HepG2 (cell line): Measurements from ENCODE around the gene ANKLE1. TPM values are rescaled to one million over a fixed set of nuclear protein-coding genes. Genes with fewer than 3 reads are reported as not detected.

Experiments used
- ATF7-NPFF ChIP-seq: sonication (generic); formaldehyde crosslinking; IDR thresholded peaks from 2 replicates; pipeline ENCODE4 v1.8.1; 2023; ENCODE audit warnings: mild to moderate bottlenecking, low read depth, missing genetic modification reagents, moderate library complexity
- BRCA1 ChIP-seq: sonication (generic); formaldehyde crosslinking; IDR thresholded peaks from 2 replicates; pipeline ENCODE4 v1.4.0; 2020; ENCODE audit warnings: missing genetic modification reagents
- CBX2 ChIP-seq, 2 experiments: fragments of 200-600 bp in 1 of 2; sonication (generic); formaldehyde crosslinking in 1 of 2; IDR thresholded peaks; 2 replicates each; pipeline versions ENCODE4 v1.7.0 to v1.8.1; 2018 to 2022; ENCODE audit warnings: low read depth in 2 of 2, low read length in 1 of 2, mild to moderate bottlenecking in 1 of 2, missing genetic modification reagents in 1 of 2
- CTCF ChIP-seq: sonication (generic); formaldehyde crosslinking; IDR thresholded peaks from 2 replicates; pipeline ENCODE4 v1.5.0; 2020; ENCODE audit warnings: mild to moderate bottlenecking, missing genetic modification reagents, moderate library complexity
- DR1 ChIP-seq: sonication (generic); formaldehyde crosslinking; IDR thresholded peaks from 2 replicates; pipeline ENCODE4 v1.8.0; 2021; ENCODE audit warnings: mild to moderate bottlenecking, missing genetic modification reagents, inconsistent platforms
- ESRRA ChIP-seq: sonication (generic); formaldehyde crosslinking; IDR thresholded peaks from 2 replicates; pipeline ENCODE4 v1.5.1; 2020; ENCODE audit warnings: mild to moderate bottlenecking, low read depth, missing genetic modification reagents
- GATAD1 ChIP-seq: IDR thresholded peaks from 2 replicates; pipeline ENCODE4 v1.6.1; 2016; ENCODE audit warnings: missing genetic modification reagents, missing compliant biosample characterization
- GTF3A ChIP-seq: sonication (generic); formaldehyde crosslinking; conservative IDR thresholded peaks from 2 replicates; pipeline ENCODE4 v1.4.0; 2020; ENCODE audit warnings: mild to moderate bottlenecking, missing genetic modification reagents
- GZF1 ChIP-seq: sonication (generic); formaldehyde crosslinking; IDR thresholded peaks from 2 replicates; pipeline ENCODE4 v1.5.1; 2020; ENCODE audit warnings: mild to moderate bottlenecking, missing genetic modification reagents
- HOXA7 ChIP-seq: sonication (generic); formaldehyde crosslinking; IDR thresholded peaks from 2 replicates; pipeline ENCODE4 v1.8.1; 2022; ENCODE audit warnings: mild to moderate bottlenecking, missing genetic modification reagents, moderate library complexity
- MAZ ChIP-seq, 2 experiments: sonication (generic) in 1 of 2; formaldehyde crosslinking in 1 of 2; IDR thresholded peaks; 2 replicates each; pipeline versions ENCODE4 v1.5.0 to v1.6.1; 2012 to 2020; ENCODE audit warnings: low read depth in 2 of 2, mild to moderate bottlenecking in 2 of 2, borderline replicate concordance in 1 of 2, improper control_type of control experiment in 1 of 2, low read length in 1 of 2, missing genetic modification reagents in 1 of 2, moderate library complexity in 1 of 2
- PAX8 ChIP-seq: sonication (generic); formaldehyde crosslinking; IDR thresholded peaks from 2 replicates; pipeline ENCODE4 v1.8.0; 2022; ENCODE audit warnings: mild to moderate bottlenecking, missing genetic modification reagents, borderline replicate concordance
- TAF1 ChIP-seq: sonication (generic); formaldehyde crosslinking; IDR thresholded peaks from 2 replicates; pipeline ENCODE4 v1.4.0; 2020; ENCODE audit warnings: missing genetic modification reagents
- TBL1XR1 ChIP-seq: fragments of 150-350 bp; IDR thresholded peaks from 2 replicates; pipeline ENCODE4 v1.6.1; 2014; ENCODE audit warnings: borderline replicate concordance, low read length; ENCODE audit not compliant: partially characterized antibody
- ZBTB7A ChIP-seq: sonication (generic); formaldehyde crosslinking; IDR thresholded peaks from 2 replicates; pipeline ENCODE4 v1.8.0; 2022; ENCODE audit warnings: mild to moderate bottlenecking, missing genetic modification reagents
- ZFX ChIP-seq: sonication (generic); formaldehyde crosslinking; IDR thresholded peaks from 2 replicates; pipeline ENCODE4 v1.4.0; 2020; ENCODE audit warnings: mild to moderate bottlenecking, low read depth, missing genetic modification reagents, moderate library complexity
- ZNF841 ChIP-seq: sonication (generic); formaldehyde crosslinking; IDR thresholded peaks from 2 replicates; pipeline ENCODE4 v1.8.1; 2023; ENCODE audit warnings: missing genetic modification reagents, borderline replicate concordance
- polyA plus RNA-seq, 8 experiments: library from polyadenylated mRNA; depleted of rRNA in 3 of 8; stranded (reverse) in 7 of 8; unstranded in 1 of 8; fragments of >200 nt; fragmentation: Illumina TruSeq in 4 of 8; extraction: Trizol in 4 of 8; gene quantifications; 2 replicates each; pipeline versions ENCODE4 v1.2.1 to v1.2.3, GENCODE V29; 2011 to 2016; ENCODE audit warnings: low read depth in 4 of 8, missing spikeins in 1 of 8, mixed read lengths in 1 of 8; ENCODE audit not compliant: insufficient read depth in 1 of 8
- total RNA-seq, 5 experiments: library from RNA; depleted of rRNA; stranded (reverse); fragments of >200 nt; fragmentation: Illumina TruSeq; extraction: Trizol; gene quantifications; 2 replicates each; pipeline ENCODE4 v1.2.3, GENCODE V29; 2016; ENCODE audit warnings: low read depth in 1 of 5
- TF ChIP-seq, protein P1 (sequence below): sonication (generic); formaldehyde crosslinking; IDR thresholded peaks from 2 replicates; pipeline ENCODE4 v1.4.0; 2020; ENCODE audit warnings: missing genetic modification reagents
- TF ChIP-seq, protein P2 (sequence below): IDR thresholded peaks from 2 replicates; pipeline ENCODE4 v1.6.1; 2016; ENCODE audit warnings: low read depth, borderline replicate concordance

ANKLE1 gene
- total and polyA plus RNA-seq, 2 of the 13 experiments (the other 11 are each of a cell fraction or from before 2014, with no cell fraction given): 0.69 to 1.5 TPM

DNA sequence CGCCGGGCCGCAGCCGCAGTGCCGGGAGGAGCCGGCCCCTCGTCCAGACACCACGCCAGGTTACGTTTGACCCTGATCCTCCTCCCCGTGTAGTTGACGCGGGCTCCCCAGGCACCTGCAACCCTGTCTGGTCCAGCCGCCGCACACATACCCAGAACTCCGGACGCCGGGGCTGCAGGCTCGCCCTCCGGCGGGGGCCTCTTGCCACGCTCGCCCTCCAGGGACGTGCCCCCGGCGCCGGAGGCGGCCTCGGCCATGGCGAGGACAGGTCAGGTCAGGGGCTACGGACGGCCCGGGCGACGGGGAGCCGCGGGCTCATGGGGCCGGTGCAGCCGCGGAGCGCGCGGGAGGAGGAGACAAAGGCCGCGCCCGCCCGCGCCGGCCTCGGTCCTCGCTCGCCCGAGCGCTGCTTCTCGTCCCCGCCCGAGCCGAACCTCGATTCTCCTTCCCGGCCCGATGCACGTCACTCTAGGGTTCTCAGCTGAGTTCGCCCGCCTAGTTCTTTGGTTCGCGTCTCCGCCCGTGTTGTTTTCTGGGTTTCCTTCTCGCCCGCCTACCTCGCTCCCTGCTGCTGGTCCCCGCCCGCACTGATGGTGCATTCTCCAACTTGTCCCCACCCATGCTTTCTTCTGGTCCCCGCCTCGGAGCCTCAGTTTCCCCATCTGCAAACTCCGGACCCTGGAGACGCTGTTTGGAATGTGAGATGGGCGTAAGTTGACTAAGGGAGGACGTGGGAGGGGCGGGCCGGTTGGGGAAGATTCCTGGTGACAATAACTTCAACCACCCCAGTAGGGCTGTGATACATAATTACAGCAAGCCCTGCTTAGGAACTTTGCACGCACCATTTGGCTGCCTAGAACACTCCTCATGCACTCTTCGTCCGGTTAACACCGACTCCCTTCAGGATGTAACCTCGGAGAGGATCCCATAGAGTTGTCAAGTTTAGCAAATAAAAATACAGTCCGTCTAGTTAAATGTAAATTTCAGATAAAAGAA, 53.0 kb downstream of the ANKLE1 start, which contains the start of gene ANO8 (continued):
- TF ChIP-seq, protein P1, sequence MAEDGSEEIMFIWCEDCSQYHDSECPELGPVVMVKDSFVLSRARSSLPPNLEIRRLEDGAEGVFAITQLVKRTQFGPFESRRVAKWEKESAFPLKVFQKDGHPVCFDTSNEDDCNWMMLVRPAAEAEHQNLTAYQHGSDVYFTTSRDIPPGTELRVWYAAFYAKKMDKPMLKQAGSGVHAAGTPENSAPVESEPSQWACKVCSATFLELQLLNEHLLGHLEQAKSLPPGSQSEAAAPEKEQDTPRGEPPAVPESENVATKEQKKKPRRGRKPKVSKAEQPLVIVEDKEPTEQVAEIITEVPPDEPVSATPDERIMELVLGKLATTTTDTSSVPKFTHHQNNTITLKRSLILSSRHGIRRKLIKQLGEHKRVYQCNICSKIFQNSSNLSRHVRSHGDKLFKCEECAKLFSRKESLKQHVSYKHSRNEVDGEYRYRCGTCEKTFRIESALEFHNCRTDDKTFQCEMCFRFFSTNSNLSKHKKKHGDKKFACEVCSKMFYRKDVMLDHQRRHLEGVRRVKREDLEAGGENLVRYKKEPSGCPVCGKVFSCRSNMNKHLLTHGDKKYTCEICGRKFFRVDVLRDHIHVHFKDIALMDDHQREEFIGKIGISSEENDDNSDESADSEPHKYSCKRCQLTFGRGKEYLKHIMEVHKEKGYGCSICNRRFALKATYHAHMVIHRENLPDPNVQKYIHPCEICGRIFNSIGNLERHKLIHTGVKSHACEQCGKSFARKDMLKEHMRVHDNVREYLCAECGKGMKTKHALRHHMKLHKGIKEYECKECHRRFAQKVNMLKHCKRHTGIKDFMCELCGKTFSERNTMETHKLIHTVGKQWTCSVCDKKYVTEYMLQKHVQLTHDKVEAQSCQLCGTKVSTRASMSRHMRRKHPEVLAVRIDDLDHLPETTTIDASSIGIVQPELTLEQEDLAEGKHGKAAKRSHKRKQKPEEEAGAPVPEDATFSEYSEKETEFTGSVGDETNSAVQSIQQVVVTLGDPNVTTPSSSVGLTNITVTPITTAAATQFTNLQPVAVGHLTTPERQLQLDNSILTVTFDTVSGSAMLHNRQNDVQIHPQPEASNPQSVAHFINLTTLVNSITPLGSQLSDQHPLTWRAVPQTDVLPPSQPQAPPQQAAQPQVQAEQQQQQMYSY (CRISPR knock-in tag): 0 out of 2 replicates have a peak, but pooled peaks have one; percentile 26
- TF ChIP-seq, protein P2, sequence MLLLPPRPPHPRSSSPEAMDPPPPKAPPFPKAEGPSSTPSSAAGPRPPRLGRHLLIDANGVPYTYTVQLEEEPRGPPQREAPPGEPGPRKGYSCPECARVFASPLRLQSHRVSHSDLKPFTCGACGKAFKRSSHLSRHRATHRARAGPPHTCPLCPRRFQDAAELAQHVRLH (CRISPR knock-in tag): peak; percentile 42; the same call in 1 of the 2 replicates
- TF ChIP-seq TBL1XR1 (no peak), PAX8 (CRISPR knock-in tag) (no peak), ZBTB7A (peak; percentile 60; the same call in 1 of the 2 replicates), ATF7-NPFF (CRISPR knock-in tag) (peak; percentile 67; the same call in 1 of the 2 replicates), ZFX (CRISPR knock-in tag) (peak; percentile 93), GZF1 (no peak), CTCF (CRISPR knock-in tag) (0 out of 2 replicates have a peak, but pooled peaks have one; percentile 23), DR1 (no peak; the same call in 1 of the 2 replicates), HOXA7 (CRISPR knock-in tag) (no peak), MAZ (IDR thresholded peaks at IDR 0.05; ENCODE audit: borderline replicate concordance, low read depth, low read length) (peak; percentile 25; the same call in 1 of the 2 replicates), MAZ (CRISPR knock-in tag; IDR thresholded peaks at IDR 0.05; ENCODE audit: low read depth) (peak; percentile 83), GATAD1 (CRISPR knock-in tag) (peak; percentile 68), BRCA1 (CRISPR knock-in tag) (no peak), CBX2 (IDR thresholded peaks at IDR 0.05; ENCODE audit: low read depth, low read length) (no peak), CBX2 (CRISPR knock-in tag; IDR thresholded peaks at IDR 0.05; ENCODE audit: low read depth) (no peak), ESRRA (CRISPR knock-in tag) (0 out of 2 replicates have a peak, but pooled peaks have one; percentile 24), ZNF841 (no peak), TAF1 (CRISPR knock-in tag) (no peak), GTF3A (CRISPR knock-in tag) (no peak)
